ENCODE data around the gene NRP1.

DNA sequence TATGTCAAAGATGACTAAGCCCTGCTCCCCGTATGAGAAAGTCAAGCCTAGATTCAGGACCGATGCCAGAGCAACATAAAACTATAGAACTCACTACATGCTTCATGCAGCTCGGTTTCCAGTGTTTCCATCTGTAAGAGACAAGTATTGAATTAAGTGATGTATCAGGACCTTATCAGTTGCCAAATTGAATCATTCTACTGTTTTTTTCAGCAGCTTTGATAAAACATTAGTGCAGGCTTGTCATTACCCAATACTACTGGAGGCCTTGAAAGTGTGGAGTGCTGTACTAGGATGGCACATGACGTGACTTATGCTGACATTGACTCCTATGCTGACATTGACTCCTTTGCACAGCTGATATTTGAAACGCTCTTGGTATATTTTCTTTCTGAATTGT lies 10.8 kb upstream of the NRP1 start:
- TF ChIP-seq, protein P1, sequence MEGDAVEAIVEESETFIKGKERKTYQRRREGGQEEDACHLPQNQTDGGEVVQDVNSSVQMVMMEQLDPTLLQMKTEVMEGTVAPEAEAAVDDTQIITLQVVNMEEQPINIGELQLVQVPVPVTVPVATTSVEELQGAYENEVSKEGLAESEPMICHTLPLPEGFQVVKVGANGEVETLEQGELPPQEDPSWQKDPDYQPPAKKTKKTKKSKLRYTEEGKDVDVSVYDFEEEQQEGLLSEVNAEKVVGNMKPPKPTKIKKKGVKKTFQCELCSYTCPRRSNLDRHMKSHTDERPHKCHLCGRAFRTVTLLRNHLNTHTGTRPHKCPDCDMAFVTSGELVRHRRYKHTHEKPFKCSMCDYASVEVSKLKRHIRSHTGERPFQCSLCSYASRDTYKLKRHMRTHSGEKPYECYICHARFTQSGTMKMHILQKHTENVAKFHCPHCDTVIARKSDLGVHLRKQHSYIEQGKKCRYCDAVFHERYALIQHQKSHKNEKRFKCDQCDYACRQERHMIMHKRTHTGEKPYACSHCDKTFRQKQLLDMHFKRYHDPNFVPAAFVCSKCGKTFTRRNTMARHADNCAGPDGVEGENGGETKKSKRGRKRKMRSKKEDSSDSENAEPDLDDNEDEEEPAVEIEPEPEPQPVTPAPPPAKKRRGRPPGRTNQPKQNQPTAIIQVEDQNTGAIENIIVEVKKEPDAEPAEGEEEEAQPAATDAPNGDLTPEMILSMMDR (IDR thresholded peaks at IDR 0.05): no peak
- no peak for TF ChIP-seq POLR2A (IDR thresholded peaks at IDR 0.05)

Data from lower leg skin (tissue), 3 donors.